OCI-LY3 (cell line): ENCODE measurements around the gene FLT1.

Experiments used
- CTCF ChIP-seq: fragments of 200-600, 300-600 bp; sonication (generic); IDR thresholded peaks from 2 replicates; pipeline ENCODE4 v1.5.1; 2014; ENCODE audit warnings: antibody characterized with exemption, low read length, low read depth
- EZH2phosphoT487 ChIP-seq: fragments of 200-600 bp; shearing (Covaris generic); IDR thresholded peaks from 2 replicates; pipeline ENCODE4 v1.6.1; 2018; ENCODE audit warnings: antibody characterized with exemption, mixed run types, low read depth

- TF ChIP-seq CTCF: no peak
- TF ChIP-seq EZH2phosphoT487: no peak
Measured at GRCh38 chr13:28447206-28447605, 47.7 kb downstream of the FLT1 start.
